HEK293 (cell line): ENCODE results near the gene VAMP8.

Experiments
- CTCF ChIA-PET: fragments of 350-600 bp; formaldehyde crosslinking; extraction: SDS; loops from one replicate; lab custom pipeline; 2021; ENCODE audit warnings: antibody characterized with exemption; lab: Yijun Ruan, JAX
- POLR2A ChIA-PET: fragments of 300-600 bp; formaldehyde crosslinking; extraction: SDS; loops from one replicate; lab custom pipeline; 2020; ENCODE audit warnings: antibody characterized with exemption, inconsistent platforms; lab: Yijun Ruan, JAX
- H3K27ac ChIP-seq: fragments of 200-500 bp; sonication (Bioruptor generic); 2 replicates; pipeline ENCODE4 v1.5.1; 2014; ENCODE audit warnings: low read depth, low read length, control low read depth, inconsistent platforms; ENCODE audit errors: extremely low read depth
- H3K36me3 ChIP-seq, 2 experiments: fragments of 200-500 bp in 1 of 2; sonication (Bioruptor generic) in 1 of 2; 1 replicate in 1 of 2; 2 replicates in 1 of 2; pipeline ENCODE4 v1.5.1; 2014 to 2017; ENCODE audit warnings: inconsistent platforms in 2 of 2, low read length in 2 of 2; ENCODE audit not compliant: control insufficient read depth in 2 of 2, insufficient read depth in 1 of 2
- H3K4me1 ChIP-seq: fragments of 200-500 bp; sonication (Bioruptor generic); 2 replicates; pipeline ENCODE4 v1.5.1; 2014; ENCODE audit warnings: mild to moderate bottlenecking, low read length, inconsistent platforms; ENCODE audit not compliant: control insufficient read depth, insufficient read depth
- H3K4me3 ChIP-seq: 2 replicates; pipeline ENCODE4 v1.5.1; 2011; ENCODE audit warnings: low read depth, mild to moderate bottlenecking, control low read depth, low read length, moderate library complexity
- H3K9me3 ChIP-seq: fragments of 200-500 bp; sonication (Bioruptor generic); 2 replicates; pipeline ENCODE4 v1.5.1; 2014; ENCODE audit warnings: low read depth, low read length, inconsistent platforms; ENCODE audit not compliant: control insufficient read depth, insufficient read depth
- GLIS1 ChIP-seq: fragments of 450-650 bp; formaldehyde crosslinking; IDR thresholded peaks from 2 replicates; pipeline ENCODE4 v1.5.1; 2016; ENCODE audit warnings: missing biosample characterization, missing genetic modification characterization
- PATZ1 ChIP-seq: fragments of 450-650 bp; formaldehyde crosslinking; IDR thresholded peaks from 2 replicates; pipeline ENCODE4 v1.5.1; 2016; ENCODE audit warnings: missing biosample characterization, missing genetic modification characterization
- PBX3 ChIP-seq: sonication (generic); formaldehyde crosslinking; IDR thresholded peaks from 2 replicates; pipeline ENCODE4 v1.8.1; 2022; ENCODE audit warnings: mild to moderate bottlenecking, moderate library complexity, missing genetic modification reagents
- PRDM10 ChIP-seq: fragments of 450-650 bp; formaldehyde crosslinking; IDR thresholded peaks from 2 replicates; pipeline ENCODE4 v1.5.1; 2016; ENCODE audit warnings: missing biosample characterization, missing genetic modification characterization
- SP2 ChIP-seq: fragments of 450-650 bp; formaldehyde crosslinking; IDR thresholded peaks from 2 replicates; pipeline ENCODE4 v1.5.1; 2016; ENCODE audit warnings: missing biosample characterization, missing genetic modification characterization
- TCF7L2 ChIP-seq: IDR thresholded peaks from 2 replicates; pipeline ENCODE4 v1.6.1; 2011; ENCODE audit warnings: low read depth, mild to moderate bottlenecking, inconsistent platforms, low read length, moderate library complexity, borderline replicate concordance
- ZNF114 ChIP-seq: fragments of 450-650 bp; formaldehyde crosslinking; IDR thresholded peaks from 2 replicates; pipeline ENCODE4 v1.5.0; 2017; ENCODE audit warnings: missing biosample characterization, missing genetic modification characterization
- ZNF133 ChIP-seq: fragments of 450-650 bp; formaldehyde crosslinking; IDR thresholded peaks from 2 replicates; pipeline ENCODE4 v1.5.1; 2016; ENCODE audit warnings: missing biosample characterization, missing genetic modification characterization
- ZNF175 ChIP-seq: fragments of 450-650 bp; formaldehyde crosslinking; IDR thresholded peaks from 2 replicates; pipeline ENCODE4 v1.5.1; 2016; ENCODE audit warnings: missing biosample characterization, missing genetic modification characterization
- ZNF211 ChIP-seq: fragments of 450-650 bp; formaldehyde crosslinking; IDR thresholded peaks from 2 replicates; pipeline ENCODE4 v1.5.1; 2016; ENCODE audit warnings: low read depth, missing biosample characterization, missing genetic modification characterization
- ZNF391 ChIP-seq: fragments of 450-650 bp; formaldehyde crosslinking; IDR thresholded peaks from 2 replicates; pipeline ENCODE4 v1.5.1; 2016; ENCODE audit warnings: low read depth, missing biosample characterization, missing genetic modification characterization, borderline replicate concordance
- ZNF394 ChIP-seq: fragments of 450-650 bp; formaldehyde crosslinking; IDR thresholded peaks from 2 replicates; pipeline ENCODE4 v1.5.1; 2016; ENCODE audit warnings: missing biosample characterization, missing genetic modification characterization, mild to moderate bottlenecking, moderate library complexity, borderline replicate concordance
- ZNF449 ChIP-seq: fragments of 450-650 bp; formaldehyde crosslinking; IDR thresholded peaks from 2 replicates; pipeline ENCODE4 v1.5.1; 2017; ENCODE audit warnings: missing biosample characterization, mild to moderate bottlenecking, missing genetic modification characterization, moderate library complexity
- ZNF473 ChIP-seq: fragments of 450-650 bp; formaldehyde crosslinking; IDR thresholded peaks from 2 replicates; pipeline ENCODE4 v1.5.1; 2017; ENCODE audit warnings: missing biosample characterization, missing genetic modification characterization
- ZNF555 ChIP-seq: fragments of 450-650 bp; formaldehyde crosslinking; conservative IDR thresholded peaks from 2 replicates; pipeline ENCODE4 v1.5.1; 2017; ENCODE audit warnings: missing biosample characterization, mild to moderate bottlenecking, missing genetic modification characterization, inconsistent platforms
- ZNF621 ChIP-seq: fragments of 450-650 bp; formaldehyde crosslinking; IDR thresholded peaks from 2 replicates; pipeline ENCODE4 v1.5.1; 2017; ENCODE audit warnings: missing biosample characterization, missing genetic modification characterization
- ZNF660 ChIP-seq: fragments of 450-650 bp; IDR thresholded peaks from 2 replicates; pipeline ENCODE4 v1.5.1; 2018; ENCODE audit warnings: missing biosample characterization, mild to moderate bottlenecking, missing genetic modification characterization
- ZNF707 ChIP-seq: fragments of 450-650 bp; formaldehyde crosslinking; IDR thresholded peaks from 2 replicates; pipeline ENCODE4 v1.5.1; 2016; ENCODE audit warnings: missing biosample characterization, missing genetic modification characterization
- ZNF830 ChIP-seq: fragments of 450-650 bp; IDR thresholded peaks from 2 replicates; pipeline ENCODE4 v1.5.0; 2018; ENCODE audit warnings: missing biosample characterization, missing genetic modification characterization, low read depth, mild to moderate bottlenecking, moderate library complexity

The VAMP8 gene

GRCh38 chr2:85537600-85538506 lies 39.5 kb upstream of the VAMP8 start (continued):
- TF ChIP-seq PRDM10, result peak; percentile 70
- TF ChIP-seq GLIS1 (tag by site-specific recombination), result peak; percentile 82
- TF ChIP-seq SP2 (tag by site-specific recombination), result peak; percentile 41
- 0 out of 2 replicates have a peak, but pooled peaks have one; percentile 24 for TF ChIP-seq ZNF660 (tag by site-specific recombination)
- no peak for TF ChIP-seq ZNF473 (tag by site-specific recombination)
- no peak for TF ChIP-seq ZNF707 (tag by site-specific recombination)
- TF ChIP-seq PATZ1 (tag by site-specific recombination), result peak; percentile 51

- H3K36me3 ChIP-seq, result peaks cover 21 to 42% of the 10 kb centered on the region in 2 experiments
- H3K4me1 ChIP-seq, result 0 out of 2 replicates have a peak, but pooled peaks cover 2% of the 10 kb centered on the region
- H3K9me3 ChIP-seq, result no peaks in the 10 kb centered on the region
- CTCF ChIA-PET, result interaction anchor here (0.5 to 9.1 kb wide), 9 partner anchors 10 to 185 kb away, joined by 3 to 73 read pairs (median 3); partner anchors contain the start of gene SH2D6
- H3K27ac ChIP-seq, result peak within 1 kb of the TSS; percentile 99
- POLR2A ChIA-PET, result interaction anchor here (0.5 to 5.3 kb wide), 55 partner anchors 9 to 612 kb away, joined by 3 to 106 read pairs (median 5); partner anchors contain the start of genes C2orf68, ELMOD3, GGCX and POLR1A
- peak within 1 kb of the TSS; percentile 98 for H3K4me3 ChIP-seq
- TF ChIP-seq TCF7L2 (no peak), PBX3 (peak; percentile 71; the same call in 1 of the 2 replicates), ZNF114 (tag by site-specific recombination) (no peak; the same call in none of the 2 replicates), ZNF175 (tag by site-specific recombination) (no peak), ZNF621 (tag by site-specific recombination) (no peak), ZNF555 (tag by site-specific recombination) (no peak), ZNF211 (tag by site-specific recombination) (no peak), SP2 (tag by site-specific recombination) (peak; percentile 68), ZNF133 (tag by site-specific recombination) (no peak), PRDM10 (peak; percentile 100), ZNF394 (no peak; the same call in 1 of the 2 replicates), ZNF449 (tag by site-specific recombination) (no peak), ZNF830 (tag by site-specific recombination) (no peak), ZNF391 (tag by site-specific recombination) (0 out of 2 replicates have a peak, but pooled peaks have one; percentile 12)
Observed at GRCh38 chr2:85538507-85539360, 38.7 kb upstream of the VAMP8 start, which contains the start of gene MAT2A. TSS of gene MAT2A (plus strand) at chr2:85539168. CDS start at chr2:85539288, 120 bp downstream.
